ENCODE results near the gene ACTR1A.
"Not testable (repeated sequence)": the region's sequence is repeated elsewhere in the genome, so short reads cannot be mapped to it uniquely, and the experiment has no call there.

Gene ACTR1A

DNA sequence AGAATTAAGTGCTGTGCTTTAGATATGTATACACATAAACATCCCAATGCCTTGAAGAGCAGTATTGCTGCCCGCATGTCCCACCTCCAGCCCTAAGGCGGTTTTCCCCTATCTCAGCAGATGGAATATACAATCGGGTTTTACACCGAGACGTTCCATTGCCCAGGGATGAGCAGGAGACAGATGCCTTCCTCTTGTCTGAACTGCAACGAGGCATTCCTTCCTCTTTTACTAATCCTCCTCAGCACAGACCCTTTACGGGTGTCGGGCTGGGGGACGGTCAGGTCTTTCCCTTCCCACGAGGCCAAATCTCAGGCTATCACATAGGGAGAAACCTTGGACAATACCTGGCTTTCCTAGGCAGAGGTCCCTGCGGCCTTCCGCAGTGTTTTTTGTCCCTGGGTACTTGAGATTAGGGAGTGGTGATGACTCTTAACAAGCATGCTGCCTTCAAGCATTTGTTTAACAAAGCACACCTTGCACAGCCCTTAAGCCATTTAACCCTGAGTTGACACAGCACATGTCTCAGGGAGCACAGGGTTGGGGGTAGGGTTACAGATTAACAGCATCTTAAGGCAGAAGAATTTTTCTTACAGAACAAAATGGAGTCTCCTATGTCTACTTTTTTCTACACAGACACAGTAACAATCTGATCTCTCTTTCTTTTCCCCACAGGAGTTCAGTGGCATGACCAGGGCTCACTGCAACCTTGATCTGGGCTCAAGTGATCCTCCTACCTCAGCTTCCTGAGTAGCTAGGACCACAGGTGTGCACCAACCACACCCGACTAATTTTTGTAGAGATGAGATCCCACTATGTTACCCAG is 47.6 kb downstream of the ACTR1A start:
- not testable (repeated sequence) for DNase-seq (ENCODE audit: low spot score)

DNA sequence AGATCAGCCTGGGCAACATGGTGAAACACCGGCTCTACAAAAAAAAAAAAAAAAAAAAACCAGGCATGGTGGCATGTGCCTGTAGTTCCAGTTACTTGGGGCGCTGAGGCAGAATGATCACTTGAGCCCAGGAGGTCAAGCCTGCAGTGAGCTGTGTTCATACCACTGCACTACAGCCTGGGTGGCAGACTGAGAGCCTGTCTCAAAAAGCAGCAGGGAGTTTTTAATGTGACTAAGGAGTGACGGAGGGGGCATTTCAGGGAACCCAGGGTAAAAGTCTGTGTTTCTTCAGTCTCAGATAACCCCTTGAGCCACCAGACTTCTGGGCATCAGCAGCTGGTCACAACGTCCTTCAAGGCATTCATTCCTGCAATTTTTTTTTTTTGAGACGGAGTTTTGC is 49.0 kb downstream of the ACTR1A start:
- no peak for DNase-seq (ENCODE audit: low spot score)

DNA sequence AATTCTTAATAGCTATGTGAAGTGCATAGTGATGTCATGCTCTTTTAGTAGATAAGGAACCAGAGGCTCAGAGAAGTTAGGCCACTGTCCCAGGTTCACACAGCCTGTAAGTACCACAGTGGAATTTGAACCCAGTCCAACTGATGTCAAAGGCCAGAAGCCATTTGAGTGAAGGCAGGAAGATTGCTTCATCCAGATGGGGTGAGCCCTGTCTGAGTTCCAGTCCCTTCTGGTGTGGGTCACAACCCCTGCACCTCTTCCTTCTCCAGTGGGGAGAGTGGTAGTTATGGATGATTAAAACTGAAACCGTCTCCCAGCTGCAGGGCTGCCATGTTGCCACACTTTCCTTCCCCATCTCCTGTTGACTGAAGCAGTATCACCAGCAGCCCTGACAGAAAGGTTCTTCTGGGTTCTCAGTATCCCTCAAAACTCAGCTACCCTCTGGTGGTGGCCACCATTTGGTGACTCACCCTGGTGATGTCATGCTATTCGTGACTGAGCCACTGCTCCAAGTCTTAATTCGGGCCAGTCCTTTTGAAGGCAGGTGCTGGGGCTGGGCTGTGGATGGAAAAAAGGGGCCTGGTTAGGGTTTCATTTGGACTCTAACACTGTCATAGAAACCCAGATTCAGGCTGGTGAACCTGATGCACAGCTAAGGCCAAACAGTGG is 49.7 kb downstream of the ACTR1A start:
- no peak for DNase-seq (ENCODE audit: low spot score)

DNA sequence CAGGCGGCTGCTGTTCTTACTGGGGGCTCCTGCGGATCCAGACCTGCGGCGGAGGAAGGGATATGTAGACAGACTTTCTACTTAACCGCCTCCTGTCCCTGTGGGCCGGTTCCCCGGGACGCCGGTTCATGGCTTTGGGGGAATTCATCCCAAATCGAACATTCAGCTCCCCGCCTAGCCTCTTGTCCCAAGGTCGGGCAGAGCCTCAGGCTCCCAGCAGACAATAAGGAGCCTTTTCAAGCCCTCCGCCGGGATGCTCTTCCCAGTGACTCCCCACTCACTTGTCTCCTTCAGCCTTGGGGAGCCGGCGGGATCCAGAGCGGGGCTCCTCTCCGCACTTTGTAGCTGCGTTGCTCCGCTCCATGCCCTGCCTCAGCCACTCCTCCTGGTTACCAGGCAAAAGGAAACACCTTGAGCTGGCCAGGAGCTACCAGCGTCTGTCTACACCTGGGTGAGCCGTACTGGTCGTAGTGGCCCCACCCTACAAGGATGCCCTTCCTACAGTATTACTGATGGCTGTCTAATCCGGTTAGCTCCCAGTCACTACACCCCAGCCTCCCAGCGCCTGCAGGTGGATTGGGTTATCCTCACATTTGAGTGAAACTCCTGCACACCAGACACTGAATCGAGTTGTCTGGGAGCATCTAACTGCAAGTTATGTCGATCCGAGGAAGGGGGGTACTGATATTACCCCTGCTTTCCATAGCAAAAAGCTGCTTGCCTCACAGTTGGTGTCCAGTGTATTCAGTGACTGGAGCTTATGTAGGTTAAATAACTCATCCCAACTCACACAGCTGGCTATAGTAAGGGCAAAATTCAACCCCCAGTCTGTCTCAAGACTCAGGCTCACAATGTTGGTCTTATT is 51.2 kb downstream of the ACTR1A start, which contains the start of gene C10orf95:
Gene C10orf95, minus strand, starts transcription at position 439 of the 865 bp plus-strand sequence. CDS start 450 bp downstream, outside the sequence.
- DNase-seq (ENCODE audit: low spot score), result no peak

DNA sequence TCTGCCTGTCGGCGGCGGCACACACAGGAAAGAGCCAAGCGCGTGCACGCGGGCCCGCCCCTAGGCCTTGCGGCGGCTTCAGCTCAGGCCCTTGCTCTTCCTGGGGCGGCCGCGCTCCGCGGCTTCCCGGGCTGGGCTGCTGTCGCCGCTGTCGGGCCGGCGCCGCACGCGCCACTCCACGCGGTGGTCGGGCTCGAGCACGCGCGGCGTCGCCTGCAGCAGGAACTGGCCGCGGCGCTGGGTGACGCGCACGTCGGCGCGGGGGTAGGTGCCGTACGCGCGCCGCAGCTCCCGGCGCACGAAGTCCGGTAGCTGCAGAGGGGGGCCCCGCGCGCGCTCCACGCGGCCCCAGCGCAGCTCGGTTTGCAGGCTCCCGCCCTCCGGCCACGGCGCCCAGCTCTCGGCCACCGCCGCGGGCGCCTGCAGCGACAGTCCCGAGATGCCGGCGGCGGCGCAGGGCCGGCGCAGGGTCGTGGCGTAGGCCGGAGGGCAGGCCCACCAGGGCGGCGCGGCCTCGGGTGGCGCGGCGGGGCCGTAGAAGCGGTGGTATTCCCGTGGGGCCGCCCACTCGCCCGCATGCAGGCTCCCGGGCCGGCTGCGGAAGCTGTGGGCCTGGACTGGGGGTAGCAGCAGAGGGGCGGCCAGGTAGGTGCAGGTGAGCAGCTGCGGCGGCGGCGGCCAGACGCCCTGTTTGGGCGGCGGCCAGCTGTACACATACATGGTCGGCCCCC is 52.0 kb downstream of the ACTR1A start:
- peak; percentile 64 for DNase-seq (ENCODE audit: low spot score)

DNA sequence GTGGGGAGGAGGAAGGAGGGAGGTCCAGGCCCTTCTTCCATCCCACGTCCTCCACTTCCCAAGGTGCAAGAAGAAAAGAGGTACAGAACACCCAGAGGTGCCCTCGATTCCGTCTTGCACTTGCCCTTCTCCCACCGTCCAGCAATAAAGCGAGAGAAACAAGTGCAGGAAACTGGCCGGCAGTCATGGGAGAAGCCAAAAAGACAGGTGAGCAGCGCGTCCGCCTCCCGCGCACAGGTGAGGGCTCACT is 52.5 kb downstream of the ACTR1A start:
- DNase-seq (ENCODE audit: low spot score), result no peak

DNA sequence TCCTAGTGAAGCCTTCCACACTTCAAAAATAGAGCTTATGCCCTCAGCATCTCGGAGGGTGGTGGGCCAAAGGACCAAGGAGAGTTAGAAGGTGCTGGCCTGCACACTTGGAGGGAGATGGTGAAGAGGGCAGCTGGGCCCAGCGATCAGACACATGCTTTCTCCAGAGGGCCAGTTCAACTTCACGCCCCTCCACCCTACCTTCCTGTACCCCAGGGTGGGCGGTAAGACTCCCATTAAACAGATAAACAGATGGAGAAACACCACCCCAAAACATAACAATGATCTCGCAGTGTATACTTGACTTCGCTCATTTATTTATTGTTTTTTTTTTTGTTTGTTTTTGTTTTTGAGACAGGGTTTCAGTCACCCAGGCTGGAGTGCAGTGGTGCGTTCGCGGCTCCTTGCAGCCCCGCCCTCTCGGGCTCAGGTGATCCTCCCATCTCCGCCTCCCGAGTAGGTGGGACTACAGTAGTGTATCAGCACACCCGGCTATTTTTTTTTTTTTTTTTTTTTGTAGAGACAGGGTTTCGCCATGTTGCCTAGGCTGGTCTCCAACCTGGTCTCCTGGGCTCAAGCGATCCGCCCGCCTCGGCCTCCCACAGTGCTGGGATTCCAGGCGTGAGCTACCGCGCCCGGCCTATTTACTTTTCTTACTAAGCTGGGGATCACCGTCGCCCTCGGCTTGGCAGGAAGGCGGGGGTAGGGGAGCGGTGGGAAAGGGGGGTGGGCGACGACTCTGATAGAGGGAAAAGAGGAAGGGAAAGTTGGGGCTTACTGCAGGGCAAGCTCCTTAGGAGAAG is 53.0 kb downstream of the ACTR1A start:
- DNase-seq (ENCODE audit: low spot score), result no peak

DNA sequence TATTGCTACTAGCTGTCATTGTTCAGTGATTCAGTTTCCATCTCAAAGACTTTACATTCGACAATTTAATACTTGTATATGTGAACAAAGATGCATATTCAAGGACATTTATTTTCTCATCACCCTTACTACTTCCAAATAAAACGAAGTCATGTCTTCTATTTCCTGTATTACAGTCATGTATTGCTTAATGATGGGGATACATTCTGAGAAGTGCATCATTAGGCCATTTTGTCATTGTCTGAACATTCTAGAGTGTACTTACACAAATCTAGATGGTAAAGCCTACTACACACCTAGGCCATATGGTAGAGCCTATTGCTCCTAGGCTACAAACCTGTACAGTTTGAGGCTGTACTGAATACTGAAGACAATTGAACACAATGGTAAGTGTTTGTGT is 57.7 kb downstream of the ACTR1A start:
- DNase-seq (ENCODE audit: low spot score), result no peak

DNA sequence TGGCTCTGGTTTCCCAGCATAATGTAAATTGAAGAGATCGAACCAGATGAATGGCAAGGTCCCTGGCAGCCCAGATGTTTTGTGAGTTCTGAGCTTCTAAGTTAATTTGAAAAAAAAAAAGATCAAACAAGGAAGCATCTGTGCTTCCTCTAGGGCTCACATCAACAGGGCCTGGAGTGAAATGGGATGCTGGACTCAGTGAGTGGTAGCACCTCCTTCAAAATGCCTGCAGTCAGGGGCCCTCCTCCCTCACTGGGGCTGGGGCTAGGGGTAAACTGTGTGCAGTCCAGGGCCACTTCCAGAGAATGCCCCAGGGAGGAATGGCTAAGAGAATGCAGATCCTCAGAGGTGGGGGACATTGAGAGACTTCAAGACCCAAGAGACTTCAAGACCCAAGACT is 64.1 kb downstream of the ACTR1A start:
- no peak for DNase-seq (ENCODE audit: low spot score)

DNA sequence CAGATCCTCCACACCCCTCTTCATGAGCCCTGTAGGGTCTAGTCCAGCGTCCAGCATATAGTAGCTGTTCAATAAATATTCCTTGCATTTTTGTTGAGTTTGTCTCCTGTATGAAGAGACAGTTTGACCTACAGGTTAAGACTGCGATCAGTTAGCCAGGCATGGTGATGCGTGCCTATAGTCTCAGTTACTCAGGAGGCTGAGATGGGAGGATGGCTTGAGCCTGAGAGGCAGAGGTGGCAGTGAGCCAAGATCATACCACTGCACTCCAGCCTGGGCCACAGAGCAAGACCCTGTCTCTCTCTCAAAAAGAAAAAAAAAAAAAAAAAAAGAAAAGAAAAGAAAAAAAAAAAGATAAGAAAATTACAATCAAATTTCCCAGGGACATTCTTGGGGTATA is 65.0 kb downstream of the ACTR1A start:
- no peak for DNase-seq (ENCODE audit: low spot score)

DNA sequence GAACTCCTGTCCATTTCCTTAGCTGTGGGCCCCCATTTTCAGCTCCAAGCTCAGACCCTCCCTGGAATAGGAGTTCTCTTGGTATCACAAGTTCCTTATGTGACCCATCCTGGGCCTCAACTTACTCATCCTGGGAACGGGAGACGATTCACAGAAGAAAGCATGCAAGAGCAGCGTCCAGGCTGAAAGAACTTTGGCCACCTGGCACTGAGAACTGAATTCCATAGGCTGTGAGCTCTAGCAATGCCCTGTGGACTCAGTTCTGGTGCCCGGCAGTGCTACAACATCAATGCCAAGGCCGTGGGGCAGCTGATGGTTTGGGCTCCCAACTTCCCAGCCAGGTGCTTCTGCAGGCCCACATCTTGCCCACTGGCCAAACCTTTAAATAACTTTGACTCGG is 66.2 kb downstream of the ACTR1A start:
- no peak for DNase-seq (ENCODE audit: low spot score)

DNA sequence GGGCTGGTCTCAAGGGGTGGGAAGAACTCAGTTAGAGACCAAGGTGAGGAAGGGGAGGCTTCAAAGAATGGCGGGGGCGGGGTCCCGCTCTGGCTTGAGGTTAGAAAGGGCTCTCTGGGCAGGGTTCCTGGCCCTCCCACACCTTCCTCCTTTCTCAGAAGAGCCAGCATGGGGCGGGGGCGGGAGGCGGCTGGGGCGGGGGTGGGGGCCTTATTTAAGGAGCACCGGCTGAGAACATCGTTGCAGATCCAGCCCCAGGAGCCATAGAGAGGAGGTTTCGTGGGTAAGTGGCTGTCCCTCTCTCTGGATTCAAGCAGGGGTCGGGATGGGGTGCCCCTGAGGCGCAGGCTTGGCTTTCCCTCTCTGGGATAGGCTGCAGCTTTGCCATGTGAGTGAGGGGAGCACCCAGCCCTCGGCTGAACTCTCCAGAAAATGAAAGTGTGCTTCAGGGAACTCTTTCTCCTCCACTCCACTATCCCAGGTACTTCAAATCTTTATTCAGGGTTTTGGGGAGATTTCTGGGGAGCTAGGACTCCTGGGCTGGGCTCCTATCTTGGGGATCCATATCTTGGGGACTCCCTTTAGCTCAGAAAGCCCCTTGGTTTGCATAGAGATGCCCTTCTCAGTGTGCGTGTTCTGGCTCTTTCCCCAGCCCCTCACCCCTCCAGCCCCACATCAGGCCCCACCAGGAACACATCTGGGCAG is 66.8 kb downstream of the ACTR1A start:
- no peak for DNase-seq (ENCODE audit: low spot score)

DNA sequence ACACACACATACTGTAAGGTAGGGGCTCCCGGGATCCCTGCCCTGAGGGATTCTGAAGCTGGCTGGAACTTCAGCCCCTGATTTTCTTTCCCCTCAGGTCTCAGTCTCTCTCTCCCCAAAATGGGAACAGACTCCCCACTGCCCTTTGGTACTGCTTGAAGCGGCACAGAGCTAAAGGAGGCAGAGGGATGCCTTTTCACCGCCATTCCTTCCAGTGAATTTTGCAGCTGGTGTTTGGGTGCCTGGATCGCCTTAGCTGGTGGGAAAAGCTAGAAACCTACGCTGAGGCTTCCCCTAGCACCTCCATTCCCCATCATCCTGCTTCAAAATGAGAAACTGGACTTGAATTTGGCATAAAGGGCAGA is 67.4 kb downstream of the ACTR1A start:
- DNase-seq (ENCODE audit: low spot score), result no peak

DNA sequence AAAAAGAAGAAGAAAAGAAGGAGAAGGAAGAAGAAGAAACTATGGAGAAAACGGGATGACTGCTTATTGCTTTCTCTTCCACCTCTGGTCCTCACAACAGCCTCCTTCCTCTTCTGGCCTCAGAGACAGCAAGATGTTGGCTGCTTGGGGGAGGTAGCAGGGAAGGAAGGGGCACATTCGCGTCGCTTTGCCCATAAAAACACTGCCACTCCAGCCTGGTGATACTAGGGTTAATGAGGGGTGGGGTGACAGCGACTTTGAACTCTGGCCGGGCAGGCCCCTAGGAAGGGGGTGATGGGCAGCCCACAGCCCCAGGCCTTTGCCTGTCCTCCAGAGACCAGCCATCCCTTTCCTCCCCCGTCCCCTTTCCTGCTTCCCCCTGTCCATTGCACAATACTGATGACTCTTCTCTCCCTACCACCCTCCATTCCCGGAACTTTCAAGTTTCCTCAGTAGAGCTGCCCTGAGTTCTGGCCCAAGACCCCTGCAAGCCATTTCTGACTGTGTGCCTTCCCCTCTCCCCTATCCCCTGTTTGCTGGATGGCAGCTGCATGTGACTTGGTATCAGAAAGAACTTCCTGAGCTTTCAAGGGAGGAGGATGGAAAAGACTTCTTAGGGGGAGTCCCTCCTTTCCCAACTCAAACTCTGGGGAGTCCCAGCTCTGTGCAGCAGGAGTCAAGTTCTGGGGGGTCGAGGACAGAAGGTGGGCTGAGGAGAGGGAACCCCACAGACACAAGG is 67.9 kb downstream of the ACTR1A start:
- DNase-seq (ENCODE audit: low spot score), result no peak

DNA sequence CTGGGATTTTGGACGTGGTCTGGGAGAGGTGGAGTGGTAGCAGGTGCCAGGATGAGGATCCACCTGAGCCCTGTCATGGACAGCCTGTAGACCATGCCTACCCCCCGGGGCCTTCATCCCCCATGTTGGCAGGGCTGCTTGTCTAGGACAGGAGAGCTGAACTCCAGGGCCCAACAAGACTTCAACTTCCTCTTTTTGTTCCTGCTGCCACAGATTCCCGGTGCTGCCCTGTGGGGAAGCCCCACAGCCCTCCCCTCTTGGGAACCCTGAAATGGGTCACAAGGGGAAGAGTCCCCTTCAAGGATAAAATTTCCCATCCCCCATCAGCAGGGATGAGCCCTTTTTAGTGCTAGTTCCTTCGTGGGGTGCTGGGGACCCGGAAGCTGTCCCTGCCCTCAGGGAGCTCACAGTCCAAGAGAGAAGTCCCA is 68.9 kb downstream of the ACTR1A start:
- no peak for DNase-seq (ENCODE audit: low spot score)

DNA sequence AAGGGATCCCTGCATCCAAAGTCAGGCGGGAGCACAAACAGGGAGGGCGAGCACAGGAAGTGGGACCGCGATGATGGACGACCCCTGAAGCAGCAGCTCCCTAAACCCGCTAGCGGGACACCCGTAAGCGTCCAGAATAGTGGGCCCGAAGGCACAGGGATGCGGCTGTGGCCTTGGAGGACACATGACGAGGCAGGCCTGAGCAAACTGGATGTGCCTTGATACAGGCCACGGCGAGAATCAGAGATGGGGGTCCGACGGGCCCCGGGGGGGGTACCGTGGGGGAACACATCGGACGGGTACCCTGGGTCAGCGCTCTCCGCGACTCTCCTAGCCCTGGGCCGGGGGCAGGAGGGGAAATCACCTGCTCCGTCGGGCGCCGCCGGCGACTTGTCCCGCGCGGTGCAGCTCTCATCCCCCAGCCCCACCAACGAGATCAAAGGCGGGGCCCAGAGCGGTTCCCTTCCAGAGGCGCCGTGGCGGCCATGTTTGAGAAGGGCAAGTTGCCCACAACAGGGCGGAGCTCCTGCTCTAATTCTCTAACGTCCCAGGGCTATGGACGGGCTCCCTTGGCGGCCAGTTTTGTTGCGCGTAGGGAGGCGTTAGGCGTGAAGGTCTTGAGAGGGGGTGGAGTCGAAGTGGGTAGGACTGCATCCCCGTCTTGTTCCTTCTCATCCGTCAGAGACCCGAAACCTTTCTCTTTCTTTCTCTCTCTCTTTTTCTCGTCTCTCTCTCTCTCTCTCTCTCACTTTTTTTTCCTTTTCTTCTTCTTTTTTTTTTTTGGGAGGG is 70.2 kb downstream of the ACTR1A start, which contains the start of gene CUEDC2:
Gene CUEDC2, minus strand, starts transcription at position 413 of the 789 bp plus-strand sequence. CDS start 7,386 bp downstream, outside the sequence.
- peak; percentile 91 for DNase-seq (ENCODE audit: low spot score)

DNA sequence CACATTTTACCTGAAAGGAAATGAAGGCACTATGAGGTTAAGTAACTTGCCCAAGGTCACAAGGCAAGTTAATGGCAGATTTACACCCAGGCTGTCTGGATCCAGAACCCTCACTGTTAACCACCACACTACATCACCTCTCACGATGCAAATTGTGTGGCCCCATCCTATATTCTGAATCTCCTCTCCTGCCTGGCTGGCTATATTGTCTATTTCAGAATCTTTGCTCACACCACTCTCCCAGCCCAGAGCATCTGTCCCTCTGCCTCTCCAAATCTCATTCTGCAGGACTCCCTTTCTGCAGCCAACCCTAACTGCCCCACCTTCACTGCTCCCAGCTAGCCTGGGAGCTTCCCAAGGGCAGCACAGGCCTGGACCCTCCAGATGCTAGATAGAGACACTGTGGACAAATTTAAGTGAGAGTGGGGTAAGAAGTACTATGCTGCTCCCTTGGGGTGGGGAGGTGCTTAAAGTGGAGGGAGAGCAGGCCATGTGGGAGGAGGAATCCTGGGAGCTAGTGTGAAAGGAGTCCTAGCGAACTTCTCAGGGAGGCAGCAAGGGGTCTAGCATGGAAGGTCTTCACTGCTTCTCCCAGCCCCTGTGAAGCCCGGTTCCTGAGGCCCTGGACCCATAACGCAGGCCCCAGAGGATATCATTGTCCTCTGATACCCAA is 70.9 kb downstream of the ACTR1A start:
- DNase-seq (ENCODE audit: low spot score), result no peak

DNA sequence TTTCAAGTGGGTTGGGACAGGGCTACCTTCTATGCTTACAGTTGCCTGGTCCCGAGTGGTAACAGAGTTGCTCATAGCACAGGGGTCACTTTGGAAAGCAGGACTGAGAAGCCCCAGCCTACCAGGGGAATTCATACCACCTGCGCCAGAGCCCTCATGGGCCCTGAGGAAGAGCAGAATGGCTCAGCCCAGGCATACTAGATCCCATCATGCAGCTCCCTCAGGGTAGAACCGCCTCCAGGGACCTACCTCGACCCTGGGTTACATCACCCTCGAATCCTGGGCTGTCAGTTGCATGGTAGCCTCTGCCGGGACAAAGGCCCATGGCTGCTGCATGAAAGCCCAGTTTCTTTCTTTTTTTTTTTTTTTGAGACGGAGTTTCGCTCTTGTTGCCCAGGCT is 73.0 kb downstream of the ACTR1A start:
- no peak for DNase-seq (ENCODE audit: low spot score)
